ENCODE measurements around the gene KRTAP5-6.

- no peak for TF ChIP-seq CTCF (IDR thresholded peaks at IDR 0.05 in 2 of 3, conservative IDR thresholded peaks at IDR 0.05 in 1 of 3; ENCODE audit: borderline replicate concordance in 1 of 3, insufficient read depth in 1 of 3, low read depth in 2 of 3, low read length in 2 of 3)
- TF ChIP-seq POLR2A (IDR thresholded peaks at IDR 0.05; ENCODE audit: borderline replicate concordance, extremely low read depth, insufficient read depth, insufficient read length) = no peak
These were observed 29.1 kb upstream of the KRTAP5-6 start for GRCh38 chr11:1667906-1668305.
